A549 treated with dexamethasone at 1 μM for 4 hours (cell line): ENCODE data around the gene F8A2. TPM values are rescaled to one million over a fixed set of nuclear protein-coding genes. Genes with fewer than 3 reads are reported as not detected.

Experiments
- total RNA-seq: library from RNA; stranded (reverse); fragments of 200-300 nt; extraction: Qiagen RNA extraction; gene quantifications from 5 replicates; pipeline ENCODE4 v1.2.3, GENCODE V29; 2022

F8A2 gene
- total RNA-seq, result not detected in 5 replicates

DNA sequence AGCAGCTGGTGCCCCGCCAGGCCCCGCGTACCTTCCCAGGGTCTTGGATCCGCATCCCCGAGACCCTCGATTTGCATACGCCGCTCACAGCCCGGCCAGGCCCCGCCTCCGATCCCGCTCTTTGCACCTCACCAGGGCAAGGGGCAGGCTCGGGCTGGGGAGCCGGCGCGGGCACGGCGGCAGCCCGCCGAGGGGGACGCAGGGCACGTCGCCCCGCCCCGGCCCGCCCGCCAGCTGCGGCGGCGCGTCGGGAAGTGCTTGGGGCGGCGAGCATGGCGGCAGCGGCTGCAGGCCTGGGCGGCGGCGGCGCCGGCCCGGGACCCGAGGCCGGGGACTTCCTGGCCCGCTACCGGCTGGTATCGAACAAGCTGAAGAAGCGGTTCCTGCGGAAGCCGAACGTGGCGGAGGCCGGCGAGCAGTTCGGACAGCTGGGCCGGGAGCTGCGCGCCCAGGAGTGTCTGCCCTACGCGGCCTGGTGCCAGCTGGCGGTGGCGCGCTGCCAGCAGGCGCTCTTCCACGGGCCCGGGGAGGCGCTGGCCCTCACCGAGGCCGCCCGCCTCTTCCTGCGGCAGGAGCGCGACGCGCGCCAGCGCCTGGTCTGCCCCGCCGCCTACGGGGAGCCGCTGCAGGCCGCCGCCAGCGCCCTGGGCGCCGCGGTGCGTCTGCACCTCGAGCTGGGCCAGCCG lies at the start of gene F8A2:
F8A2 (plus strand) TSS at position 253 of the 686 bp plus-strand sequence; CDS start at position 273, 20 bp downstream.

GRCh38 chrX:155334486-155335336 lies 47.2 kb upstream of the F8A2 start, which contains the start of gene CLIC2:
CLIC2 (minus strand) TSS chrX:155334614; CDS start chrX:155334427, 187 bp downstream.

Other genes starting within 250 kb of the F8A2 start
- 44.0 to 59.0 TPM (median 48.0 TPM) in 5 replicates for gene VBP1, start 165.6 kb upstream of the F8A2 start, total RNA-seq
- gene RAB39B, start 117.6 kb upstream of the F8A2 start, total RNA-seq, result 0.71 to 1.0 TPM (median 0.80 TPM) in 5 replicates
- gene CLIC2, start 47.5 kb upstream of the F8A2 start, total RNA-seq, result 0.04 to 0.19 TPM (median 0.09 TPM) in 4 of 5 replicates, not detected in the other
- gene F8A3, start 76.5 kb downstream of the F8A2 start, total RNA-seq, result 0.47 to 1.0 TPM (median 0.54 TPM) in 5 replicates
- gene SPRY3, start 230.5 kb downstream of the F8A2 start, total RNA-seq, result 0.08 to 0.15 TPM (median 0.11 TPM) in 5 replicates
- 9.8 to 11.6 TPM (median 10.1 TPM) in 5 replicates for gene TMLHE, start 230.9 kb downstream of the F8A2 start, total RNA-seq